HepG2 (cell line): ENCODE data around the gene NBL1. TPM values are rescaled to one million over a fixed set of nuclear protein-coding genes. Genes with fewer than 3 reads are reported as not detected.
A peak's percentile ranks its signal among the peaks of the same experiment; 100 is the strongest.

Experiments used
- KLF12 ChIP-seq: sonication (generic); formaldehyde crosslinking; IDR thresholded peaks from 2 replicates; pipeline ENCODE4 v1.4.0; 2020; ENCODE audit warnings: missing genetic modification reagents, borderline replicate concordance
- KLF16 ChIP-seq, 2 experiments: sonication (generic) in 1 of 2; formaldehyde crosslinking in 1 of 2; IDR thresholded peaks; 2 replicates each; pipeline versions ENCODE4 v1.6.1 to v1.8.0; 2016 to 2023; ENCODE audit warnings: missing genetic modification reagents in 2 of 2, missing compliant biosample characterization in 1 of 2
- KMT2B ChIP-seq: IDR thresholded peaks from 2 replicates; pipeline ENCODE4 v1.6.1; 2016; ENCODE audit warnings: missing genetic modification reagents, missing compliant biosample characterization
- MED1 ChIP-seq: sonication (generic); formaldehyde crosslinking; IDR thresholded peaks from 2 replicates; pipeline ENCODE4 v1.4.0; 2020; ENCODE audit warnings: missing genetic modification reagents
- TGIF2 ChIP-seq: IDR thresholded peaks from 2 replicates; pipeline ENCODE4 v1.6.1; 2016; ENCODE audit warnings: control low read depth, missing compliant biosample characterization
- ZNF614 ChIP-seq: IDR thresholded peaks from 2 replicates; pipeline ENCODE4 v1.6.1; 2018; ENCODE audit warnings: missing biosample characterization, missing genetic modification reagents, inconsistent platforms, borderline replicate concordance
- ZNF7 ChIP-seq: IDR thresholded peaks from 2 replicates; pipeline ENCODE4 v1.6.1; 2016; ENCODE audit warnings: missing biosample characterization, missing genetic modification reagents
- polyA plus RNA-seq, 8 experiments: library from polyadenylated mRNA; depleted of rRNA in 3 of 8; stranded (reverse) in 7 of 8; unstranded in 1 of 8; fragments of >200 nt; fragmentation: Illumina TruSeq in 4 of 8; extraction: Trizol in 4 of 8; gene quantifications; 2 replicates each; pipeline versions ENCODE4 v1.2.1 to v1.2.3, GENCODE V29; 2011 to 2016; ENCODE audit warnings: low read depth in 4 of 8, missing spikeins in 1 of 8, mixed read lengths in 1 of 8; ENCODE audit not compliant: insufficient read depth in 1 of 8
- total RNA-seq, 5 experiments: library from RNA; depleted of rRNA; stranded (reverse); fragments of >200 nt; fragmentation: Illumina TruSeq; extraction: Trizol; gene quantifications; 2 replicates each; pipeline ENCODE4 v1.2.3, GENCODE V29; 2016; ENCODE audit warnings: low read depth in 1 of 5
- TF ChIP-seq, protein P1 (sequence below): sonication (generic); formaldehyde crosslinking; IDR thresholded peaks from 2 replicates; pipeline ENCODE4 v1.4.0; 2020; ENCODE audit warnings: missing genetic modification reagents, borderline replicate concordance
- TF ChIP-seq, protein P2 (sequence below): IDR thresholded peaks from 2 replicates; pipeline ENCODE4 v1.6.1; 2016
- TF ChIP-seq, protein P3 (sequence below): sonication (generic); formaldehyde crosslinking; conservative IDR thresholded peaks from 2 replicates; pipeline ENCODE4 v1.4.0; 2020; ENCODE audit warnings: missing genetic modification reagents
- TF ChIP-seq, protein P4 (sequence below): sonication (generic); formaldehyde crosslinking; IDR thresholded peaks from 2 replicates; pipeline ENCODE4 v1.5.0; 2020; ENCODE audit warnings: mild to moderate bottlenecking, missing genetic modification reagents
- TF ChIP-seq, protein P5 (sequence below): IDR thresholded peaks from 2 replicates; pipeline ENCODE4 v1.6.1; 2016; ENCODE audit warnings: mild to moderate bottlenecking, missing biosample characterization, missing genetic modification reagents
- TF ChIP-seq, protein P6 (sequence below): sonication (generic); formaldehyde crosslinking; IDR thresholded peaks from 2 replicates; pipeline ENCODE4 v1.5.1; 2020; ENCODE audit warnings: missing genetic modification reagents, mild to moderate bottlenecking, borderline replicate concordance

Gene NBL1
- total and polyA plus RNA-seq, 2 of the 13 experiments (the other 11 are each of a cell fraction or from before 2014, with no cell fraction given): 2.7 to 13.8 TPM

DNA sequence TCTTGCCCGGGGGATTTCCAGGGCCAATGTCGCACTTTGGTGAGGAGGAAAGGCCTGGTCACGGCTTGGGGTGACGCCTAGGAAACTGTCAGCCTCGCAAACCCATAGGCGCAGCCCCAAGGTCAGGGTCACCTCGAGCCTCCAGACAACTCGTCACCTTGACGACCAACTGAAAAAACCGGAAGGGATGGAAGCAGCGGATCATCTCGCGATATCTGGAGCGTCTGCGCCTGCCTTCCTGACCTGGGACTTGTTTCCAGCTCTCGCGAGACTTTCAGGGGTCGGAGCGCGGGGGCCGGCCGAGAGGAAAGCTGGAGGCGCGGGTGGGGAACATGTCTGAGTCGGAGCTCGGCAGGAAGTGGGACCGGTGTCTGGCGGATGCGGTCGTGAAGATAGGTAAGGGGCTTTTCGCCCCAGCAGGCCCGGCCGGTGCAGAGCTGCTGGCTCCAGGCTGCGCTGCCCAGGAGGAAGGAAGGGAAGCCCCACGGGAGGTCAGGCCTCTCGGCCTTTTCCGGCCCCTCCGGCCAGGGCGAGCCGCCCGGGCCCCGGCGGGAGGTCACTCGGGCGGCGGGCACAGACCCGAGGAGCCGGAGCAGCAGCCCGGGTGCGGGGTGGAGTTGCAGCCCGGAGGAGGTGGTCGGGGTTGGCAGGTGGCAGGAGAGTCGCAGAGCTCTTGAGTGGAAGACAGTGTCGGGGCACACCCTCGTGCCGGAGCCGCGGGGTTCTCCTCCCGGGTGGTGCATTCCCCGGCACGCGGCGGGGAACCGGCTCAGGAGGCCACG, 47.2 kb upstream of the NBL1 start (continued):
- TF ChIP-seq, protein P1, sequence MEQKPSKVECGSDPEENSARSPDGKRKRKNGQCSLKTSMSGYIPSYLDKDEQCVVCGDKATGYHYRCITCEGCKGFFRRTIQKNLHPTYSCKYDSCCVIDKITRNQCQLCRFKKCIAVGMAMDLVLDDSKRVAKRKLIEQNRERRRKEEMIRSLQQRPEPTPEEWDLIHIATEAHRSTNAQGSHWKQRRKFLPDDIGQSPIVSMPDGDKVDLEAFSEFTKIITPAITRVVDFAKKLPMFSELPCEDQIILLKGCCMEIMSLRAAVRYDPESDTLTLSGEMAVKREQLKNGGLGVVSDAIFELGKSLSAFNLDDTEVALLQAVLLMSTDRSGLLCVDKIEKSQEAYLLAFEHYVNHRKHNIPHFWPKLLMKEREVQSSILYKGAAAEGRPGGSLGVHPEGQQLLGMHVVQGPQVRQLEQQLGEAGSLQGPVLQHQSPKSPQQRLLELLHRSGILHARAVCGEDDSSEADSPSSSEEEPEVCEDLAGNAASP (CRISPR knock-in tag): 0 out of 2 replicates have a peak, but pooled peaks have one; percentile 32
- TF ChIP-seq, protein P2, sequence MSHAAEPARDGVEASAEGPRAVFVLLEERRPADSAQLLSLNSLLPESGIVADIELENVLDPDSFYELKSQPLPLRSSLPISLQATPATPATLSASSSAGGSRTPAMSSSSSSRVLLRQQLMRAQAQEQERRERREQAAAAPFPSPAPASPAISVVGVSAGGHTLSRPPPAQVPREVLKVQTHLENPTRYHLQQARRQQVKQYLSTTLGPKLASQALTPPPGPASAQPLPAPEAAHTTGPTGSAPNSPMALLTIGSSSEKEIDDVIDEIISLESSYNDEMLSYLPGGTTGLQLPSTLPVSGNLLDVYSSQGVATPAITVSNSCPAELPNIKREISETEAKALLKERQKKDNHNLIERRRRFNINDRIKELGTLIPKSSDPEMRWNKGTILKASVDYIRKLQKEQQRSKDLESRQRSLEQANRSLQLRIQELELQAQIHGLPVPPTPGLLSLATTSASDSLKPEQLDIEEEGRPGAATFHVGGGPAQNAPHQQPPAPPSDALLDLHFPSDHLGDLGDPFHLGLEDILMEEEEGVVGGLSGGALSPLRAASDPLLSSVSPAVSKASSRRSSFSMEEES (CRISPR knock-in tag): no peak
- TF ChIP-seq, protein P3, sequence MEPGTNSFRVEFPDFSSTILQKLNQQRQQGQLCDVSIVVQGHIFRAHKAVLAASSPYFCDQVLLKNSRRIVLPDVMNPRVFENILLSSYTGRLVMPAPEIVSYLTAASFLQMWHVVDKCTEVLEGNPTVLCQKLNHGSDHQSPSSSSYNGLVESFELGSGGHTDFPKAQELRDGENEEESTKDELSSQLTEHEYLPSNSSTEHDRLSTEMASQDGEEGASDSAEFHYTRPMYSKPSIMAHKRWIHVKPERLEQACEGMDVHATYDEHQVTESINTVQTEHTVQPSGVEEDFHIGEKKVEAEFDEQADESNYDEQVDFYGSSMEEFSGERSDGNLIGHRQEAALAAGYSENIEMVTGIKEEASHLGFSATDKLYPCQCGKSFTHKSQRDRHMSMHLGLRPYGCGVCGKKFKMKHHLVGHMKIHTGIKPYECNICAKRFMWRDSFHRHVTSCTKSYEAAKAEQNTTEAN (CRISPR knock-in tag): no peak
- TF ChIP-seq, protein P4, sequence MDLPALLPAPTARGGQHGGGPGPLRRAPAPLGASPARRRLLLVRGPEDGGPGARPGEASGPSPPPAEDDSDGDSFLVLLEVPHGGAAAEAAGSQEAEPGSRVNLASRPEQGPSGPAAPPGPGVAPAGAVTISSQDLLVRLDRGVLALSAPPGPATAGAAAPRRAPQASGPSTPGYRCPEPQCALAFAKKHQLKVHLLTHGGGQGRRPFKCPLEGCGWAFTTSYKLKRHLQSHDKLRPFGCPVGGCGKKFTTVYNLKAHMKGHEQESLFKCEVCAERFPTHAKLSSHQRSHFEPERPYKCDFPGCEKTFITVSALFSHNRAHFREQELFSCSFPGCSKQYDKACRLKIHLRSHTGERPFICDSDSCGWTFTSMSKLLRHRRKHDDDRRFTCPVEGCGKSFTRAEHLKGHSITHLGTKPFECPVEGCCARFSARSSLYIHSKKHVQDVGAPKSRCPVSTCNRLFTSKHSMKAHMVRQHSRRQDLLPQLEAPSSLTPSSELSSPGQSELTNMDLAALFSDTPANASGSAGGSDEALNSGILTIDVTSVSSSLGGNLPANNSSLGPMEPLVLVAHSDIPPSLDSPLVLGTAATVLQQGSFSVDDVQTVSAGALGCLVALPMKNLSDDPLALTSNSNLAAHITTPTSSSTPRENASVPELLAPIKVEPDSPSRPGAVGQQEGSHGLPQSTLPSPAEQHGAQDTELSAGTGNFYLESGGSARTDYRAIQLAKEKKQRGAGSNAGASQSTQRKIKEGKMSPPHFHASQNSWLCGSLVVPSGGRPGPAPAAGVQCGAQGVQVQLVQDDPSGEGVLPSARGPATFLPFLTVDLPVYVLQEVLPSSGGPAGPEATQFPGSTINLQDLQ: no peak
- TF ChIP-seq MED1 (CRISPR knock-in tag) (peak; percentile 52; the same call in 1 of the 2 replicates), ZNF614 (CRISPR knock-in tag) (peak; percentile 43; the same call in 1 of the 2 replicates), ZNF7 (CRISPR knock-in tag) (no peak), KLF12 (peak; percentile 70; the same call in 1 of the 2 replicates), KMT2B (no peak), KLF16 (CRISPR knock-in tag; IDR thresholded peaks at IDR 0.05) (peak in 1 of 2 experiments; percentile 43; a peak in 1 of 4 replicates), TGIF2 (CRISPR knock-in tag) (peak; percentile 4; the same call in 1 of the 2 replicates)
- TF ChIP-seq, protein P5, sequence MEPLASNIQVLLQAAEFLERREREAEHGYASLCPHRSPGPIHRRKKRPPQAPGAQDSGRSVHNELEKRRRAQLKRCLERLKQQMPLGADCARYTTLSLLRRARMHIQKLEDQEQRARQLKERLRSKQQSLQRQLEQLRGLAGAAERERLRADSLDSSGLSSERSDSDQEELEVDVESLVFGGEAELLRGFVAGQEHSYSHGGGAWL (CRISPR knock-in tag): no peak
- TF ChIP-seq, protein P6, sequence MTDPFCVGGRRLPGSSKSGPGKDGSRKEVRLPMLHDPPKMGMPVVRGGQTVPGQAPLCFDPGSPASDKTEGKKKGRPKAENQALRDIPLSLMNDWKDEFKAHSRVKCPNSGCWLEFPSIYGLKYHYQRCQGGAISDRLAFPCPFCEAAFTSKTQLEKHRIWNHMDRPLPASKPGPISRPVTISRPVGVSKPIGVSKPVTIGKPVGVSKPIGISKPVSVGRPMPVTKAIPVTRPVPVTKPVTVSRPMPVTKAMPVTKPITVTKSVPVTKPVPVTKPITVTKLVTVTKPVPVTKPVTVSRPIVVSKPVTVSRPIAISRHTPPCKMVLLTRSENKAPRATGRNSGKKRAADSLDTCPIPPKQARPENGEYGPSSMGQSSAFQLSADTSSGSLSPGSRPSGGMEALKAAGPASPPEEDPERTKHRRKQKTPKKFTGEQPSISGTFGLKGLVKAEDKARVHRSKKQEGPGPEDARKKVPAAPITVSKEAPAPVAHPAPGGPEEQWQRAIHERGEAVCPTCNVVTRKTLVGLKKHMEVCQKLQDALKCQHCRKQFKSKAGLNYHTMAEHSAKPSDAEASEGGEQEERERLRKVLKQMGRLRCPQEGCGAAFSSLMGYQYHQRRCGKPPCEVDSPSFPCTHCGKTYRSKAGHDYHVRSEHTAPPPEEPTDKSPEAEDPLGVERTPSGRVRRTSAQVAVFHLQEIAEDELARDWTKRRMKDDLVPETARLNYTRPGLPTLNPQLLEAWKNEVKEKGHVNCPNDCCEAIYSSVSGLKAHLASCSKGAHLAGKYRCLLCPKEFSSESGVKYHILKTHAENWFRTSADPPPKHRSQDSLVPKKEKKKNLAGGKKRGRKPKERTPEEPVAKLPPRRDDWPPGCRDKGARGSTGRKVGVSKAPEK: no peak
